ENCODE measurements around the gene S100A5. TPM values are rescaled to one million over a fixed set of nuclear protein-coding genes. Genes with fewer than 3 reads are reported as not detected.
A peak's percentile ranks its signal among the peaks of the same experiment; 100 is the strongest.

S100A5 gene
- total RNA-seq, 4 donors from 2014 or later = not detected

DNA sequence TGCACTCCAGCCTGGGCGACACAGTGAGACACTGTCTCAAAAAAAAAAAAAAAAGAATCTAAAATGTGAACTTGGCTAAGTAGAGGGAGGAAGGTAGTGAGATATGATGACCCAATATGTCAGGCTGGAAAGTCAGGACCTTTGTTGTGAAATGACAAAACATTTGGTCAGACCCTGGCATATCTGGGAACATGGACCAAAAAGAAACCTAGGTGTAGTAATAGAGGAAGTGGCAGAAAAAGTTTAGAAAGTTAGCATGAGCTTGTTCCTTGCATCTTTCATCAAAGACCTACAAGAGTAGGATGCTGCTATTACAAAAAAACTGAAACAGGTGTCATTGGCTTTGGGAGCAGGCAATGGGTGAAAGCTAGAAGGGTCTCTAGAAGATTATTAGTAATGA is 15.6 kb upstream of the S100A5 start:
- H3K27me3 ChIP-seq = no peaks in the 10 kb centered on the region
- H3K9me3 ChIP-seq = no peaks in the 10 kb centered on the region
- no CpG with 5 or more reads among the region's 1 CpG for WGBS, 2 donors (ENCODE audit: low coverage in 1 of 2)
- no peak for ATAC-seq
- H3K27ac ChIP-seq = no peak overlapping the region
- H3K4me1 ChIP-seq = peaks cover 4 to 25% (median 14%) of the 10 kb centered on the region in 3 donors
- H3K36me3 ChIP-seq = no peaks in the 10 kb centered on the region
- TF ChIP-seq POLR2AphosphoS5 (IDR thresholded peaks at IDR 0.05) (no peak), POLR2A (IDR thresholded peaks at IDR 0.05) (no peak), EP300 (IDR thresholded peaks at IDR 0.05) (no peak), CTCF (IDR thresholded peaks at IDR 0.05) (no peak)
- H3K4me3 ChIP-seq = no peak overlapping the region

DNA sequence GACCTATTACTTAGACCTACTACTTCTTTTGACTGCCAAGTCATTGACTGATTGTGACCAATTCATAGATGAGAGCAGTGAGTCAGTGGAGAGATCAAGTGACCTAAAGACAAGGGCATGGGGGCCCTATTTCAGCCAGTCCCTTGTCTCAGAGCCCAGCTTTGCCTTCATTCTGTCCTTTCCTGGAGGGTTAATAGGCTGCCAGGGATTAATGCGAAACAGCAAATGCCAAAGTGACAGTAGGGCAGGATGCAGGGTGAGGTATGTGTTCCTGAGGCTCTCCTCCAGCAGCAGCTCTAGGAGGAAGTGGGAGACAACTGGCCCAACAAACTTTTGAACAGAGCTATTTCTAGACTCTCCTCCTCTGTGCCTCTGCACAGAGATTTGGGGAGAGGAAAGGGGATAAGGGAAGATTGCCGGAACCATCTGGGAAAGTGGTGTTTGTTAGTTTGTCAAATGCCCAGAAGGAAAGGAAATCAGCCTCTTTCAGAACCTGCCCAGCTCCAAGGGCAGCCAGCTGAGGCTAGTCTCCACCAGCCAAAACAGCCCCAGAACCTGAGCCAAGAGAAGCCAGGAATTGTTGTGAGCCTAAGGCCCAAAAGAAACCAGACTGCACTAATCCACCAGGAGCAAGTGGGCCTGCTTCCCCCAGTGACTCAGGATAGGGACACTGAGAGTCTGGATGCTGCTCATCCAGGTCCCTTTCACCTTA is 13.3 kb upstream of the S100A5 start:
- peaks cover 4 to 41% (median 24%) of the 10 kb centered on the region in 3 donors for H3K4me1 ChIP-seq
- peak; percentile 39 for ATAC-seq
- no peak overlapping the region for H3K4me3 ChIP-seq
- TF ChIP-seq CTCF (IDR thresholded peaks at IDR 0.05) = no peak
- no peak for TF ChIP-seq EP300 (IDR thresholded peaks at IDR 0.05)
- no peak for TF ChIP-seq POLR2A (IDR thresholded peaks at IDR 0.05)
- peak; percentile 21 for TF ChIP-seq POLR2AphosphoS5 (IDR thresholded peaks at IDR 0.05)
- no peaks in the 10 kb centered on the region for H3K9me3 ChIP-seq
- 39 to 60% methylated on average over 1 to 2 of the region's 2 CpGs for WGBS, 2 donors (ENCODE audit: low coverage in 1 of 2)
- peak overlapping the region; percentile 63 to 80 (median 72) for H3K27ac ChIP-seq
- H3K36me3 ChIP-seq = no peaks in the 10 kb centered on the region
- H3K27me3 ChIP-seq = no peaks in the 10 kb centered on the region

- TF ChIP-seq CTCF (IDR thresholded peaks at IDR 0.05) (no peak), POLR2AphosphoS5 (IDR thresholded peaks at IDR 0.05) (no peak), EP300 (IDR thresholded peaks at IDR 0.05) (no peak), POLR2A (IDR thresholded peaks at IDR 0.05) (no peak)
- Histone ChIP-seq H3K9me3 (no peaks in the 10 kb centered on the region), H3K4me1 (peaks cover 4 to 50% (median 33%) of the 10 kb centered on the region in 3 donors), H3K27ac (peak overlapping the region in 3 of 4 donors; percentile 67 to 80 (median 77)), H3K27me3 (no peaks in the 10 kb centered on the region), H3K4me3 (no peak overlapping the region), H3K36me3 (no peaks in the 10 kb centered on the region)
- 83% methylated on average over 3 of the region's 12 CpGs; no CpG with 5 or more reads in 1 of the 2 donors for whole genome bisulfite sequencing, 2 donors (ENCODE audit: low coverage in 1 of 2)
- ATAC-seq = no peak
Observed at GRCh38 chr1:153553096-153553495, 12.4 kb upstream of the S100A5 start.

DNA sequence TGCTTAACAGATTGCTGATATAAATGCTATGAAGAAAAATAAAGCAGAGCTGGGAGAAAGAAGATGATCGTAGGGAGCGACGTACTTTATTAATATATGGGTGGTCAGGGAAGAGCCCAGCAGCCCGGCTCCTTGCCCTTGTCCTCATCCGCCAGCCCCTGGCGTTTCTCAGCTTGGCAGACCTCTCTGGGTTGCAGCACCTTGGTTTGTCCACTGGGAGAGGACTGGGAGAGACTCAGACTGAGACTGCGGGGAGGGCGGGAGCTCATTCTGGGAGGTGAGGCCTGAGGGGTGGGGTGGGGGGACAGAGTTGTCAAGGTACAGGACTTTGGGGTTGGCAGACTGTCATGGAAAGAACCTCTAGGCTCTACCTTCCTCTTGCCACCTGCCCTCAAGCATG is 11.6 kb upstream of the S100A5 start:
- 83% methylated on average over 3 to 6 of the region's 8 CpGs for WGBS, 2 donors (ENCODE audit: low coverage in 1 of 2)
- Histone ChIP-seq H3K36me3 (no peaks in the 10 kb centered on the region), H3K9me3 (no peaks in the 10 kb centered on the region), H3K4me1 (peaks cover 4 to 57% (median 41%) of the 10 kb centered on the region in 3 donors), H3K4me3 (no peak overlapping the region), H3K27me3 (no peaks in the 10 kb centered on the region), H3K27ac (peak overlapping the region in 1 of 4 donors; percentile 77)
- no peak for TF ChIP-seq EP300 (IDR thresholded peaks at IDR 0.05)
- no peak for TF ChIP-seq POLR2AphosphoS5 (IDR thresholded peaks at IDR 0.05)
- TF ChIP-seq POLR2A (IDR thresholded peaks at IDR 0.05) = no peak
- no peak for TF ChIP-seq CTCF (IDR thresholded peaks at IDR 0.05)
- no peak for ATAC-seq

Measured in gastroesophageal sphincter (tissue), 4 donors.